Sigmoid colon (tissue), 4 donors: ENCODE data around the gene PRG2.

ENCODE experiments used
- EP300 ChIP-seq, 4 donors: sonication (generic); formaldehyde crosslinking; IDR thresholded peaks; one replicate each; pipeline ENCODE4 v1.6.1; 2017; ENCODE audit warnings: antibody characterized with exemption in 4 of 4
- POLR2A ChIP-seq, 2 donors: fragments of 450-650 bp; IDR thresholded peaks; one replicate each; pipeline ENCODE4 v1.6.1; 2016; ENCODE audit warnings: antibody characterized with exemption in 2 of 2, mild to moderate bottlenecking in 2 of 2, moderate library complexity in 2 of 2

- TF ChIP-seq EP300 (IDR thresholded peaks at IDR 0.05) (no peak), POLR2A (IDR thresholded peaks at IDR 0.05) (no peak)
Measured at GRCh38 chr11:57363131-57364080, 27.0 kb downstream of the PRG2 start.
